K562 (cell line): ENCODE results near the gene ARHGEF12. TPM values are rescaled to one million over a fixed set of nuclear protein-coding genes. Genes with fewer than 3 reads are reported as not detected.
A peak's percentile ranks its signal among the peaks of the same experiment; 100 is the strongest.

Experiments used
- ELF1 ChIP-seq: fragments of 200-800 bp; sonication (Bioruptor generic); IDR thresholded peaks from 2 replicates; pipeline ENCODE4 v1.6.1; 2016; ENCODE audit warnings: missing genetic modification characterization, missing compliant biosample characterization
- ELF2 ChIP-seq: fragments of 250-450 bp; sonication (Bioruptor Pico); IDR thresholded peaks from 2 replicates; pipeline ENCODE4 v1.5.0; 2021; ENCODE audit warnings: mild to moderate bottlenecking
- JUND ChIP-seq, 2 experiments: IDR thresholded peaks; 2 replicates in 1 of 2; 3 replicates in 1 of 2; pipeline ENCODE4 v1.6.1; 2011; ENCODE audit warnings: borderline replicate concordance in 2 of 2, low read depth in 2 of 2, low read length in 2 of 2, improper control_type of control experiment in 1 of 2, missing biosample characterization in 1 of 2, missing genetic modification characterization in 1 of 2, missing genetic modification reagents in 1 of 2
- TAF1 ChIP-seq: IDR thresholded peaks from 2 replicates; pipeline ENCODE4 v1.6.1; 2011; ENCODE audit warnings: mild to moderate bottlenecking, low read length, moderate library complexity; ENCODE audit not compliant: insufficient read depth, control insufficient read depth, severe bottlenecking; ENCODE audit errors: extremely low read depth
- ZNF165 ChIP-seq: fragments of 250-450 bp; sonication (Bioruptor Pico); IDR thresholded peaks from 2 replicates; pipeline ENCODE4 v1.4.0; 2020; ENCODE audit warnings: borderline replicate concordance
- polyA plus RNA-seq, 8 experiments: library from polyadenylated mRNA; depleted of rRNA in 4 of 8; stranded (reverse) in 5 of 8; unstranded in 3 of 8; fragments of >200 nt; fragmentation: Nextera tagmentation in 2 of 8; fragmentation: Illumina TruSeq in 1 of 8; extraction: Ambion mirVana in 2 of 8; extraction: Trizol in 1 of 8; gene quantifications; 2 replicates each; pipeline versions ENCODE4 v1.2.1 to v1.2.3, GENCODE V29; 2011 to 2014; ENCODE audit warnings: inconsistent platforms in 1 of 8, missing spikeins in 1 of 8
- total RNA-seq, 7 experiments: library from RNA; depleted of rRNA in 6 of 7; stranded (reverse); fragments of >200 nt in 6 of 7; fragmentation: Illumina TruSeq in 2 of 7; extraction: Trizol in 2 of 7; gene quantifications; 2 replicates each; pipeline versions ENCODE4 v1.2.1 to v1.2.3, GENCODE V29; 2011 to 2021; ENCODE audit warnings: low replicate concordance in 1 of 7
- TF ChIP-seq, protein P1 (sequence below): fragments of 450-650 bp; IDR thresholded peaks from 2 replicates; pipeline ENCODE4 v1.6.1; 2018; ENCODE audit warnings: mild to moderate bottlenecking, low read depth; ENCODE audit not compliant: partially characterized antibody
- TF ChIP-seq, protein P2 (sequence below), 2 experiments: fragments of 450-650 bp in 1 of 2; IDR thresholded peaks; 2 replicates each; pipeline ENCODE4 v1.6.1; 2011 to 2017; ENCODE audit warnings: low read depth in 2 of 2, antibody characterized with exemption in 1 of 2, borderline replicate concordance in 1 of 2, low read length in 1 of 2, mild to moderate bottlenecking in 1 of 2, mixed read lengths in 1 of 2; ENCODE audit not compliant: control insufficient read depth in 1 of 2
- TF ChIP-seq, protein P3 (sequence below): fragments of 250-450 bp; sonication (Bioruptor Pico); IDR thresholded peaks from 2 replicates; pipeline ENCODE4 v1.4.0; 2020; ENCODE audit warnings: mild to moderate bottlenecking, moderate library complexity
- TF ChIP-seq, protein P4 (sequence below): fragments of 250-450 bp; sonication (Bioruptor Pico); IDR thresholded peaks from 2 replicates; pipeline ENCODE4 v1.5.0; 2020; ENCODE audit warnings: mild to moderate bottlenecking

The ARHGEF12 gene
- total and polyA plus RNA-seq, 9 of the 15 experiments (the other 6 are each of a cell fraction or from before 2014, with no cell fraction given) = 3.5 to 51.7 (median 29.5) TPM

DNA sequence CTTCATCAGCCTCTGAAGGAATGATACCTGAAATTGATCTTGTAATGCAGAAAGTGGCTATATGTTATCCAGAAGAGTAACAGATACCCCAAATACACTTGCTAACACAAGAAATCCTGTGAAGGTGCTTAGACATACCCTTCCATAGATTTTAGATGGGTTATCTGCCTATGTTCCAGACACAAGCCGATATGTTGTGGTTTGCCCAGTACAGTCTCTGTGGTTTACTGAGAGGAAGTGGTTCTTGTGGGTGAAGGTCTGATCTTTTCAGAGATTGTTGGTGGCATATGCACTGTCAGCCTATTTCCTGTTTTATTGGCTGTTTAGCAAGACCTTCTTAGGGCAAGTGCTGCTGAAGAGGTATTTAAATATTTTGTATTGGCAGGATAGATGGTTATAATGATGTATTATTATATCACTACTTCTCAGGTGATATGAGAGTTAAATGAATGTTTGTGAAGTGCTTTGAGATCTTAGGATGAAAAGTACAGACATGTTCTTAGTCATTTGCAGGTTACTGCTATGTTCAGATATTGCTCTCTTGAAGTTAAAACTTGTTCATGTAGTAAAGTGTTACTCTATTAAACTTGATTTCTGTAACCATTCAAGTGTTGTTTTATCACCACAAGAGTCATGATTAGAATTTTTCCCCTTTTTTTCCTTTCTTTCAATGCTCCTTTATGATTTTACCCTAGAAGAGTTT, 8.2 kb downstream of the ARHGEF12 start (continued):
- TF ChIP-seq, protein P1, sequence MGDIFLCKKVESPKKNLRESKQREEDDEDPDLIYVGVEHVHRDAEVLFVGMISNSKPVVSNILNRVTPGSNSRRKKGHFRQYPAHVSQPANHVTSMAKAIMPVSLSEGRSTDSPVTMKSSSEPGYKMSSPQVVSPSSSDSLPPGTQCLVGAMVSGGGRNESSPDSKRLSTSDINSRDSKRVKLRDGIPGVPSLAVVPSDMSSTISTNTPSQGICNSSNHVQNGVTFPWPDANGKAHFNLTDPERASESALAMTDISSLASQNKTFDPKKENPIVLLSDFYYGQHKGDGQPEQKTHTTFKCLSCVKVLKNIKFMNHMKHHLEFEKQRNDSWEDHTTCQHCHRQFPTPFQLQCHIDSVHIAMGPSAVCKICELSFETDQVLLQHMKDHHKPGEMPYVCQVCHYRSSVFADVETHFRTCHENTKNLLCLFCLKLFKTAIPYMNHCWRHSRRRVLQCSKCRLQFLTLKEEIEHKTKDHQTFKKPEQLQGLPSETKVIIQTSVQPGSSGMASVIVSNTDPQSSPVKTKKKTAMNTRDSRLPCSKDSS = no peak
- TF ChIP-seq, protein P2, sequence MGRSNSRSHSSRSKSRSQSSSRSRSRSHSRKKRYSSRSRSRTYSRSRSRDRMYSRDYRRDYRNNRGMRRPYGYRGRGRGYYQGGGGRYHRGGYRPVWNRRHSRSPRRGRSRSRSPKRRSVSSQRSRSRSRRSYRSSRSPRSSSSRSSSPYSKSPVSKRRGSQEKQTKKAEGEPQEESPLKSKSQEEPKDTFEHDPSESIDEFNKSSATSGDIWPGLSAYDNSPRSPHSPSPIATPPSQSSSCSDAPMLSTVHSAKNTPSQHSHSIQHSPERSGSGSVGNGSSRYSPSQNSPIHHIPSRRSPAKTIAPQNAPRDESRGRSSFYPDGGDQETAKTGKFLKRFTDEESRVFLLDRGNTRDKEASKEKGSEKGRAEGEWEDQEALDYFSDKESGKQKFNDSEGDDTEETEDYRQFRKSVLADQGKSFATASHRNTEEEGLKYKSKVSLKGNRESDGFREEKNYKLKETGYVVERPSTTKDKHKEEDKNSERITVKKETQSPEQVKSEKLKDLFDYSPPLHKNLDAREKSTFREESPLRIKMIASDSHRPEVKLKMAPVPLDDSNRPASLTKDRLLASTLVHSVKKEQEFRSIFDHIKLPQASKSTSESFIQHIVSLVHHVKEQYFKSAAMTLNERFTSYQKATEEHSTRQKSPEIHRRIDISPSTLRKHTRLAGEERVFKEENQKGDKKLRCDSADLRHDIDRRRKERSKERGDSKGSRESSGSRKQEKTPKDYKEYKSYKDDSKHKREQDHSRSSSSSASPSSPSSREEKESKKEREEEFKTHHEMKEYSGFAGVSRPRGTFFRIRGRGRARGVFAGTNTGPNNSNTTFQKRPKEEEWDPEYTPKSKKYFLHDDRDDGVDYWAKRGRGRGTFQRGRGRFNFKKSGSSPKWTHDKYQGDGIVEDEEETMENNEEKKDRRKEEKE (IDR thresholded peaks at IDR 0.05; ENCODE audit: borderline replicate concordance in 1 of 2, control insufficient read depth in 1 of 2, low read depth in 2 of 2, low read length in 1 of 2) = no peak
- no peak for TF ChIP-seq ELF2
- peak; percentile 59; the same call in 1 of the 2 replicates for TF ChIP-seq ELF1 (tag)
- no peak for TF ChIP-seq ZNF165 (CRISPR knock-in tag)
- TF ChIP-seq, protein P3, sequence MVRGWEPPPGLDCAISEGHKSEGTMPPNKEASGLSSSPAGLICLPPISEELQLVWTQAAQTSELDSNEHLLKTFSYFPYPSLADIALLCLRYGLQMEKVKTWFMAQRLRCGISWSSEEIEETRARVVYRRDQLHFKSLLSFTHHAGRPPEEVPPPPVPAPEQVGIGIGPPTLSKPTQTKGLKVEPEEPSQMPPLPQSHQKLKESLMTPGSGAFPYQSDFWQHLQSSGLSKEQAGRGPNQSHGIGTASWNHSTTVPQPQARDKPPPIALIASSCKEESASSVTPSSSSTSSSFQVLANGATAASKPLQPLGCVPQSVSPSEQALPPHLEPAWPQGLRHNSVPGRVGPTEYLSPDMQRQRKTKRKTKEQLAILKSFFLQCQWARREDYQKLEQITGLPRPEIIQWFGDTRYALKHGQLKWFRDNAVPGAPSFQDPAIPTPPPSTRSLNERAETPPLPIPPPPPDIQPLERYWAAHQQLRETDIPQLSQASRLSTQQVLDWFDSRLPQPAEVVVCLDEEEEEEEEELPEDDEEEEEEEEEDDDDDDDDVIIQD (CRISPR knock-in tag) = no peak
- no peak for TF ChIP-seq TAF1
- peak; percentile 24; the same call in 1 of the 2 replicates for TF ChIP-seq JUND (IDR thresholded peaks at IDR 0.05; ENCODE audit: borderline replicate concordance, low read depth, low read length)
- peak; percentile 35; the same call in 1 of the 3 replicates for TF ChIP-seq JUND (tag; IDR thresholded peaks at IDR 0.05; ENCODE audit: borderline replicate concordance, low read depth, low read length)
- TF ChIP-seq, protein P4, sequence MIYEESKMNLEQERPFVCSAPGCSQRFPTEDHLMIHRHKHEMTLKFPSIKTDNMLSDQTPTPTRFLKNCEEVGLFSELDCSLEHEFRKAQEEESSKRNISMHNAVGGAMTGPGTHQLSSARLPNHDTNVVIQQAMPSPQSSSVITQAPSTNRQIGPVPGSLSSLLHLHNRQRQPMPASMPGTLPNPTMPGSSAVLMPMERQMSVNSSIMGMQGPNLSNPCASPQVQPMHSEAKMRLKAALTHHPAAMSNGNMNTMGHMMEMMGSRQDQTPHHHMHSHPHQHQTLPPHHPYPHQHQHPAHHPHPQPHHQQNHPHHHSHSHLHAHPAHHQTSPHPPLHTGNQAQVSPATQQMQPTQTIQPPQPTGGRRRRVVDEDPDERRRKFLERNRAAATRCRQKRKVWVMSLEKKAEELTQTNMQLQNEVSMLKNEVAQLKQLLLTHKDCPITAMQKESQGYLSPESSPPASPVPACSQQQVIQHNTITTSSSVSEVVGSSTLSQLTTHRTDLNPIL (CRISPR knock-in tag) = no peak
